ENCODE data around the gene LRRN2. TPM values are rescaled to one million over a fixed set of nuclear protein-coding genes. Genes with fewer than 3 reads are reported as not detected.
"Not testable (repeated sequence)": the region's sequence is repeated elsewhere in the genome, so short reads cannot be mapped to it uniquely, and the experiment has no call there.

LRRN2 gene
- not detected for total RNA-seq

DNA sequence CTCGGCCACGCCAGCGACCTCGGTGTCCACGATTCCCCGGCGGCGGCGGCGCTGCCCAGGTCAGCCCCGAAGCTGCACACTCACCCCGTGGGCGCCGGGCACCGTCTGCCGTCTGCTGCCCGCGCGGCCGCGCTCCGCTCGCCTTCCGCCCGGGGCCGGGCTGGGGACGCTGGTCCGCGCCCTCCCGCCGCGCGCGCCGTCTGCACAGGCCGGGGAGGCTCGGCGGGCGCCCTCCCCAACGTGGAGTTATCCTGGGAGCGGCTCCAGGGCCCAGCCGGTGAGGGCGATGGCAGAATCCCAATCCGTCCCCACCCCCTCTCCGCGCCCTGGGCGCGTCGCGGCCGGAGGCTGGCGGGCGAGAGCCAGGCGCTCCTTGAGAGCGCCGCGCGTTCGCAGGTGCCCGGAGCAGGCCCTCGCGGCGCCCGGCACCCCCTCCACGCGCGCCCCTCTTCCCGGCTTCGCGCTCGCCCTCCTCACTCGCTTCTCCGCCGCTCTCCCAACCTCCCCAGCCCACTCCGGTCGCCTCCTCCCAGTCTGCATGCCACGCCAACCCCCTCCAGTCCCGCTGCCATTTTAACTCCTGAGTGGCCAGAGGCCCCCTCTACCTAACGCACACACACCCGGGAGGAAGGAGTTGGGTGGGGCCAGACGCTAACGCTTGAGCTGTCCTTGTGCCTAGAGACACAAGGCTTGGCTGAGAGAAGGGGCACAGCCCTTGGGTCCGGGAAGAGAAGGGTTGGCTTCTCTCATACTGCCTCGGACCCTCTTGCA is at the start of gene LRRN2:
LRRN2 (minus strand) TSS at position 503 of the 771 bp plus-strand sequence. CDS start 65,746 bp downstream, outside the sequence.
- peak within 1 kb of the TSS; percentile 64 for H3K4me3 Mint-ChIP-seq
- no peak for DNase-seq
- peaks cover 8% of the 10 kb centered on the region for H3K4me1 Mint-ChIP-seq
- H3K27ac Mint-ChIP-seq, result no peak within 1 kb of the TSS
- no peaks in the 10 kb centered on the region for H3K9me3 Mint-ChIP-seq
- H3K36me3 Mint-ChIP-seq, result no peaks in the 10 kb centered on the region
- peaks cover 44% of the 10 kb centered on the region for H3K27me3 Mint-ChIP-seq

DNA sequence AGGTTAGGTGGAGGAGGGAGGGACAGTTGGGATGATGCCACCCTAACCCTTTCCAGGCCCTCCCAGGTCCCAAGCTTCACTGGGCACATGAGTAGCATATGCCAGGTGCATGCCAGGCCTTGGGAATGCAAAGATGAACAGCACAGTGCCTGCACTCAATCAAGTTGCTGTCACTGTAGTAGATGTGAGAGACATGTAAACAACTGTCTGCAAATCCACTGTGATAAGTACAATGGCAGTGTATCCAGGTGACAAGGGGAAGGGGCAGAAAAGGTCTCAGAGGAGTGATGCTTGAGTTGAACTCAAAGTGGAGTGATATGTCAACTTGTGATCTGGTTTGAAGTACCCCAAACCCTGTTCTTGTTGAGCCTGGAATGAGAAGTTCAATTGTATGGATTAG is 49.5 kb upstream of the LRRN2 start:
- peaks cover 6% of the 10 kb centered on the region for H3K27me3 Mint-ChIP-seq
- no peak overlapping the region for H3K27ac Mint-ChIP-seq
- H3K4me3 Mint-ChIP-seq, result no peak overlapping the region
- H3K9me3 Mint-ChIP-seq, result peaks cover 6% of the 10 kb centered on the region
- no peak for DNase-seq
- no peaks in the 10 kb centered on the region for H3K4me1 Mint-ChIP-seq
- H3K36me3 Mint-ChIP-seq, result no peaks in the 10 kb centered on the region

DNA sequence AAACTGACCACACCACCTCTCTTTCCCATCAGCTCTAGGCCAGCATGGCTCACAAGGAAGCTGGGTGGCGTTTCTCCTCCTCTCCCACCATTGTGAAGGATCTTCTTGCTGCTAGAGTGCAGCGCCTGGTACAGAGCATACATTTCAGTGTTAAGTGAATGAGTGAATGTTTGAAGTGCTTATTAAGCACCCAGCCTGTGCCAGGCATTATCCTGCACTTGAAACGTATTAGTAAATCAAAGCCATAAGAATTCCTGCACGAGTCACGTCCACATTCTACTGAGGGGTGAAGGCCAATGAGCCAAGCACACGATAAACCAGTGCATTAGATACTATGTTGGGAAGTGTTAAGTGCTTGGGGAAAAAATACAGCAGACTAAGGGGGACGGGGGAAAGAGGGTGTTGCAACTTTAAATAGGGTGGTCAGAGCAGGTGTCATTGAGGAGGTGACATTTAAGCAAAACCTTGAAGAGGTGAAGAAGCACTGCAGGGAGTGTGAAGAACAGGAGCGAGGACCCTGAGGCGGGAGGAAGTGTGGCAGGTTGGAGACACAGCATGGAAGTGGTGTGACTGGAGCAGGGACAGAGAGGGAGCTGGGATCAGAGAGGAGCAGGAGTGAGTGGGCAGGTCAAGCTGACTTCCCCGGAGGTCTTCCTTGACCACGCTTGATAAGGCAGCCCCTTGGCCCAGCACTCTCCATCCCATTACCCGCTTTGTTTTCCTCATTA is 48.5 kb upstream of the LRRN2 start:
- peaks cover 6% of the 10 kb centered on the region for H3K27me3 Mint-ChIP-seq
- peaks cover 6% of the 10 kb centered on the region for H3K9me3 Mint-ChIP-seq
- H3K4me3 Mint-ChIP-seq, result no peak overlapping the region
- H3K27ac Mint-ChIP-seq, result no peak overlapping the region
- H3K4me1 Mint-ChIP-seq, result no peaks in the 10 kb centered on the region
- no peak for DNase-seq
- no peaks in the 10 kb centered on the region for H3K36me3 Mint-ChIP-seq

DNA sequence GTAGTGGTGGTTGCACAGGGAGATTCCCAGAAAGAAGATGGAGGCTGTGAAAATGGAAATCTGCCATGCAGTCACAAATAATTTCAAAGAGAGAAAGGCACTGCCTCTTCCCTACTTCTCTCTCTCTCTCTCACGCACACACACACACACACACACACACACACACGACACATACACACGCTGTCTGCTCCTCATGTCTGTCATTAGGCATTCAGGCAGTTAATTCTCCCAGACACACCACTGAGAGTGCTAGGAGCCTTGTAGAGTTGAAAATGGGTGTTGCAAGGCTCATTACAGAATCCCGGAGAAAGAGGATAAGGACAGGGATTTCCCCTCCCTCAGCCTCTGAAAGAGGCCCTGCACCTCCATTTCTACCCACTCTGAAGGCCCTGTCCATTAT is 47.8 kb upstream of the LRRN2 start:
- no peak overlapping the region for H3K4me3 Mint-ChIP-seq
- peaks cover 4% of the 10 kb centered on the region for H3K9me3 Mint-ChIP-seq
- H3K36me3 Mint-ChIP-seq, result no peaks in the 10 kb centered on the region
- H3K27me3 Mint-ChIP-seq, result peaks cover 6% of the 10 kb centered on the region
- no peaks in the 10 kb centered on the region for H3K4me1 Mint-ChIP-seq
- H3K27ac Mint-ChIP-seq, result no peak overlapping the region
- DNase-seq, result no peak

DNA sequence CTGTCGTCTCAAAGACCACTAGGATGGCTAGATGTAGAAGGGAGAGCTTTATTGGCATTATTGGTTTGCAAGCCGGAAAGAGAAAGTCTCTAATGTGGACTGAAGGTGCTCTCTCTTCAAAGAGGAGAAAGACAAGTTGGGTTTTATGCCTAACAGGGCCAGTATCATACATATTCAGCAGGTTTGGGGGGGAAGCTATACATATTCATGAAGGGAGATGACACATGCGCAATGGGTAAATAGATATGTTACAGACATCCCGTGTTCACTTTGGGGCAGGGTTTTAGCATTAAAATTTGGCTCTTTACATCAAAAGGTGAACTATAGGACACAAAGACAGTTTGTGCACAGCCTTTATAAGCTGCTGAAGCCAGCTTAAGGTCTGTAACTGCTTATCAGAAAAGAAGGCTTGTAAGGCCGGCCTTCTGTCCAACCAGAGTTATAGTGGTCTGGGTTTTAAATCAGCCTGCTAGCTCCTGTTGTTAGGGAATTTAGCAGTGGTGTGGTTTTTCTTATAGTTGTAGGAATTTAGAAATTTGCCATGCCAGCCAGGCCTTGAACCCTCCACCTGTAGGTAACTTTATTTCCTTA is 46.5 kb upstream of the LRRN2 start:
- Mint-ChIP-seq H3K4me1 (no peaks in the 10 kb centered on the region), H3K27me3 (peaks cover 3% of the 10 kb centered on the region), H3K4me3 (no peak overlapping the region), H3K9me3 (no peaks in the 10 kb centered on the region), H3K36me3 (no peaks in the 10 kb centered on the region), H3K27ac (no peak overlapping the region)
- DNase-seq, result no peak

DNA sequence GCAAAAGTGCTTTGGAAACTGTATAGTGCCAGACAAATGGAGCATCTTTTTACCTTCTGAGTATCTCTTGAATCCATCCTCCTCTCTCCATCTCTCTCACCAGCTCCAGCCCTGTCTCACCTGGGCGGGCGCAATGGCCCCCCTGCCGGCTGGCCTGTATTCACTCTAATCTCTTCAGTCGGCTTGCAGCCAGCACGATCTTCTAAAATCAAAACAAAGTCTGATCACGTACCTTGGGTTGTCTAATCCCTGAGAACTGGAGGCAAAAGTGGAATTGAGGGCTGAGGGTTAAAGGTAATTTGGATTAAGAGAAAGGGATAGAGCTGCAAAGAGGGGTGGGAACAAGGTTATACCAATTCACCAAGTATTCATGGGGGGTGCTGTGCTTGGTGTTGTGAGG is 46.0 kb upstream of the LRRN2 start:
- no peaks in the 10 kb centered on the region for H3K36me3 Mint-ChIP-seq
- H3K27me3 Mint-ChIP-seq, result no peaks in the 10 kb centered on the region
- no peaks in the 10 kb centered on the region for H3K9me3 Mint-ChIP-seq
- no peak overlapping the region for H3K27ac Mint-ChIP-seq
- no peak for DNase-seq
- no peaks in the 10 kb centered on the region for H3K4me1 Mint-ChIP-seq
- no peak overlapping the region for H3K4me3 Mint-ChIP-seq

DNA sequence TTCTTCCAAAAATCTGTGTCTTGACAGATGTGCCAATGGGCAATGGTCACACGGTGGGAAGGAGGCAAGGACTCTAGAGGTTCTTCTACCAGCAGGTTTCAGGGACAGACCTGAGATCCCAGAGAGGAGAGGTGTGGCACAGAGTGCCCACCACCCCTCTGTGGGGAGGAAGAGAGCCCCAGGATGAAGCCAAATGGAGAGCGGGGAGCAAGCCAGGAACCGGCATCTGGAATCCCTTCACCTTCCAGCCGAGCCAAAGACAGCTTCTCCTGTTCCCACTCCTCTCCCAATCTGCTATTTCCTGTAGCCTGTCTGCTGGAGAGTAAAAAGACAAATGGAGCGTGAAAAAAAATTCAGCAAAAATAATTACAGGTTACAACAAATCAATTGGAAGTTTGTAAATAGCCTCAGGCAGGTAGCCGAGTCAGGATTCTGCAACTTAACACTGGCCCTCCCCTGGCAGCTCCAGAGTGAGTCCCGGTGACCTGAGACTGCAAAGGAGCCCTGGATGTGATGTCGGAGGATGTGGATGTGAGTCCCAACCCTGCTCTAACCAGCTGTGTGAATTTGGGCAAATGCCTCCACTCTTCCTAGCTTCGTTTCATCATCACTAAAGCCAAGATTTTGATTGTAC is 45.4 kb upstream of the LRRN2 start:
- no peaks in the 10 kb centered on the region for H3K27me3 Mint-ChIP-seq
- no peak overlapping the region for H3K27ac Mint-ChIP-seq
- no peak overlapping the region for H3K4me3 Mint-ChIP-seq
- no peaks in the 10 kb centered on the region for H3K4me1 Mint-ChIP-seq
- DNase-seq, result no peak
- no peaks in the 10 kb centered on the region for H3K9me3 Mint-ChIP-seq
- no peaks in the 10 kb centered on the region for H3K36me3 Mint-ChIP-seq

DNA sequence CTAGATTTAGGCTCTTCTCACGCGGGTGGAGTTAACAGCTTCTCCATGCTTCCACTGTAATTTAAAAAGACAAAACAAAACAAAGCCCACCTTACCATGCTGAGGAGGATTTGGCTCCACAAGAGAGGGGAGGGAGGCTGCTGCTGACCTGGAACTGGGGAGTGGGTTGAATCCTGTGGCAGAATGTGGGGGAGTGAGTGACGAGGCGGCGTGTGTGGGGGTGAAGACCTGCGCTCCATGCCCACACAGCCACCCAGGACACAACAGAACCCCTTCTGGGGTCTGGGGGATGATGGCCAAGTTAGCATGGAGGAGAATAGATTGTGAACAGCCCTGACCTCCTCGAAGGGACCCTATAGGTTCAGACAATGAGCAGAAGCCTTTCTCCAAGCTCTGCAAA is 44.0 kb upstream of the LRRN2 start:
- no peak overlapping the region for H3K4me3 Mint-ChIP-seq
- no peaks in the 10 kb centered on the region for H3K9me3 Mint-ChIP-seq
- no peak overlapping the region for H3K27ac Mint-ChIP-seq
- no peaks in the 10 kb centered on the region for H3K36me3 Mint-ChIP-seq
- H3K4me1 Mint-ChIP-seq, result no peaks in the 10 kb centered on the region
- no peaks in the 10 kb centered on the region for H3K27me3 Mint-ChIP-seq
- DNase-seq, result no peak

DNA sequence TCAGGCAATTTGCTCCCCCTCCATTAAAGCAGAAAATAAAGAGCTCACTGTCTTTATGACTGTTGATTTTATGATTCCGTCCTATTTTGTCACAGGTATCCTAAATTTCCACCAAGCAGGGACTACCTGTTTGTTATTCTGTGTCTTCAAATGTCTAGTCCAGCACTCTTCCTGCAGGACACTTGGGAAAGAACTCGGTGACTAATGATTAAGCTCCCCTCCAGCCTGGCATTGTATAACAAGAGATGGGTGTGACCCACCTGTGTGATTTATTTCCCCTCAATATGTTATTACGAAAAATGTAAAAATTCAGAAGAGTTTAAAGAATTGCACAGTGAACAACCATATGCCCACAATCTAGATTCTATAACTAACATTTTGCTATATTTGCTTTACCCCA is 42.9 kb upstream of the LRRN2 start:
- no peaks in the 10 kb centered on the region for H3K4me1 Mint-ChIP-seq
- no peak for DNase-seq
- H3K9me3 Mint-ChIP-seq, result no peaks in the 10 kb centered on the region
- H3K36me3 Mint-ChIP-seq, result no peaks in the 10 kb centered on the region
- H3K27ac Mint-ChIP-seq, result no peak overlapping the region
- no peaks in the 10 kb centered on the region for H3K27me3 Mint-ChIP-seq
- H3K4me3 Mint-ChIP-seq, result no peak overlapping the region

DNA sequence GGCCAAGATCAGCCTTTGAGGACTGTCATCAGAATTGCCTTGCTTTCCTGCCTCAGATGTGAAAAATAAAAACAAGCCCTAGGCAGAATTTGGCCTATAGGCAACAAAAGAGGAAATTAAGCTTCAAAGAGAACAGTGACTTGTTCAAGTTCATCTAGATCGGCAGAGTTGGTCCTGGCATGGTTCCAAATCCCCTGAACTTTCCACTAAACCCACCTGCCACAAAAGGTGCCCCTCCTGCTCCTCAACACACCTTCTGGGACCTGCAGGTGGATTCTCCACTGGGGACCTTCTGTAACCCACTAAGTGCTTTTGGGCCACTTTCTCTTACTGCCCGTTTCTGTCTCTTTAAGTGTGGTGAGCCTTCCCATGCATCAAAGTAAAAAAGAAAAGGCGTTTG is 42.5 kb upstream of the LRRN2 start:
- H3K4me1 Mint-ChIP-seq, result no peaks in the 10 kb centered on the region
- no peak overlapping the region for H3K27ac Mint-ChIP-seq
- H3K4me3 Mint-ChIP-seq, result no peak overlapping the region
- no peaks in the 10 kb centered on the region for H3K9me3 Mint-ChIP-seq
- DNase-seq, result no peak
- H3K27me3 Mint-ChIP-seq, result no peaks in the 10 kb centered on the region
- H3K36me3 Mint-ChIP-seq, result no peaks in the 10 kb centered on the region

DNA sequence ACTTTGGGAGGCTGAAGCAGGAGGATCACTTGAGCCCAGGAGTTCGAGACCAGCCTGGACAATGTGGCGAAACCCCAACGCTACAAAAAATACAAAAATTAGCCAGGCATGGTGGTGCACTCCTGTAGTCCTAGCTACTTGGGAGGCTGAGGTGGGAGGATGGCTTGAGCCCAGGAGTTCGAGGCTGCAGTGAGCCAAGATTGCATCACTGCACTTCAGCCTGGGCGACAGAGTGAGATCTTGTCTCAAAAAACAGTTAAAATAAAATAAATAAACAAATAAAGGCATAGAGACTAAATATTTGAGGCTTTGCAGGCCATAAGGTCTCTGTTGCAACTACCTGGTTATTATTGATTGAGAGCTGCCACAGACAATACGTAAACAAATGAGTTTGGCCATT is 41.9 kb upstream of the LRRN2 start:
- H3K27me3 Mint-ChIP-seq, DNase-seq, H3K9me3 Mint-ChIP-seq, H3K4me3 Mint-ChIP-seq, H3K36me3 Mint-ChIP-seq, H3K4me1 Mint-ChIP-seq, H3K27ac Mint-ChIP-seq: not testable (repeated sequence)

DNA sequence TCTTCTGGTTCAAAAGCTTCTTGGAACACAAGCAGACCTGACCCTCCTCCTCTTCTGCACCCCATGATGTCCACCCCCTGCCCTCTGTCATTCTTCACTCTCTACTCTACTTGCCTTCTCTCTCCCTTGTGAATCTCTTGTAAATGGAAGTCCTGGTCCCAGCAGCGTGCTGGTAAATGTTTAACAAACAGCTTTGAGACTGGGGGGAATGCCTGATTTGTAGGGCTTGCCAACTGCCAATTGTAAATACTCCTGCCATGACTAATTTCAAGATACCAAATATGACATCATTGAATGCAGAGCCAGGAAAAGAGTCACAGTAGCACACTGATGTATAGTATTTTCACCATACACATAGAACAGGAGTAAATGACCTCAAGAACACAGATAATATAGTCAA is 40.9 kb upstream of the LRRN2 start:
- Mint-ChIP-seq H3K4me3 (no peak overlapping the region), H3K9me3 (no peaks in the 10 kb centered on the region), H3K36me3 (no peaks in the 10 kb centered on the region), H3K4me1 (no peaks in the 10 kb centered on the region), H3K27me3 (no peaks in the 10 kb centered on the region), H3K27ac (no peak overlapping the region)
- no peak for DNase-seq

DNA sequence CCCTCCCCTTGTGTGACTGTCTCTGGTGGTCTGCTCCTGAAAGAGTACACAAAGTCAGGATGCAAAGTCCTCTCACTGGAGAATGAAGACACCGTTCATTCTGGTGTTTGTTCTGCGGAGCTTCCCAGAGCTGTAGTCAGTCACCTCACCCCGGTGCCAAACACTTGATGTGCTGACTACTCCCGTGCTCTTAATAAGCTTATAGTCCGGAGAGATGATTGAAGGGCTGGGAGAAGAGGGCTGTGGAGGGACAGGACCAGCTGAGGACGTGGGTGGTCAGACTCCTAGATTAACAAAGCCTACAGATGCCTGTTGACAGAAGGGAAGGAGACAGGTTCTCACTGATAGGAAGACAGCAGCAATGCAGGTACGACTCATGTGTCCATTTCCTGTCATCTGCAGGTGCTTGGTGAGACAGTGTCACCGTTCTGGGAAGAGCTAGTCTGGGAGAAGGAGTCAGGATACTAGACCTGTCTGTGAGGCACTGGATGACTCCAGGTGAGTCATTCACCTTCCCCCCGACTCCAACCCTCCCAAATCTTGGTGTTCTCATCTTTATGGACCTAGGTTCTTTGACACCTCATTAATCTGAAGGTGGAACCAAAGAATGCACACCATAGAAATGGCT is 40.4 kb upstream of the LRRN2 start:
- H3K4me1 Mint-ChIP-seq, result no peaks in the 10 kb centered on the region

DNA sequence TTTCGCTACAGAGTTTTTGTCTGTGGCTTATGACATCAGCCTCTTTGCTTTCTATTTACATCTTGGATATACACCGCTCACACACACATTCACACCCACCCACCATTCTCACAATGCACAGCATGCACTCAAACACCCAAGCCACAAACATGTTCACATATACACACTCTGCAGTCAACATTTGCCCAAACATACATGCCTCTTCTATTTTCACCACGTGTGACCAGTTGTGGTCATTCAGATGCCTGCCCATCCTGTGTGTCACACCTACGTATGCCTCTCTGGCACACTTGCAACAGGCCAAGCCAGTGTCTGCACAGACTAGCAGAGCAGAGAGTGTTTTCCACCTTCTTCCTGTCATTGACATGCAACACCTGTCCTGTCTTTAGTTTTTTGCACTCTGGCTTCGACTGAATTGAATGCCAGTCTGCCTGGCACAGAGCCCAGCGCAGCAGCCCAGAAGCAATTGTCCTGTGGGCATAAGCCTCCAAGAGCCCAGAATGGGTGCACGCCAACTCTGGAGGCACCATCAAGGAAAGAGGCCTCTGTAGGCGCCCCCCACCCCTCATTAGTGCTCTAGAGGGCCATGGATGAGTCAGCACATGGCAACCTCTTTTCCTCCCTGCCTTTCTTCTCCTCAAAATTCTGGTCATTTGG is 37.7 kb upstream of the LRRN2 start:
- Mint-ChIP-seq H3K4me1 (no peaks in the 10 kb centered on the region), H3K9me3 (no peaks in the 10 kb centered on the region), H3K27ac (no peak overlapping the region), H3K4me3 (no peak overlapping the region), H3K36me3 (no peaks in the 10 kb centered on the region), H3K27me3 (no peaks in the 10 kb centered on the region)
- no peak for DNase-seq

More for the DNA sequence above, 40.4 kb upstream of the LRRN2 start:
- DNase-seq, result no peak
- Mint-ChIP-seq H3K27me3 (no peaks in the 10 kb centered on the region), H3K9me3 (no peaks in the 10 kb centered on the region), H3K27ac (no peak overlapping the region), H3K4me3 (no peak overlapping the region), H3K36me3 (no peaks in the 10 kb centered on the region)

Measured in activated naive CD8-positive, alpha-beta T cell treated with anti-CD3 and anti-CD28 coated beads for 36 hours (primary cell).